ENCODE measurements around the gene MAPK6. TPM values are rescaled to one million over a fixed set of nuclear protein-coding genes. Genes with fewer than 3 reads are reported as not detected.

The MAPK6 gene
- total and polyA plus RNA-seq, 9 of the 15 experiments (the other 6 are each of a cell fraction or from before 2014, with no cell fraction given), result 28.5 to 97.1 (median 74.0) TPM

- TF ChIP-seq ZNF165 (CRISPR knock-in tag; IDR thresholded peaks at IDR 0.05; ENCODE audit: borderline replicate concordance), result no peak
- no peak for TF ChIP-seq IRF9 (tag; IDR thresholded peaks at IDR 0.05)
- TF ChIP-seq FOXA1 (IDR thresholded peaks at IDR 0.05; ENCODE audit: borderline replicate concordance), result no peak
- no peak for TF ChIP-seq TAL1 (IDR thresholded peaks at IDR 0.05)
- peak; percentile 46 for TF ChIP-seq ATF7 (IDR thresholded peaks at IDR 0.05)
- no peak for TF ChIP-seq SLC30A9 (CRISPR knock-in tag; IDR thresholded peaks at IDR 0.05)
- TF ChIP-seq USF1 (CRISPR knock-in tag; IDR thresholded peaks at IDR 0.05), result peak; percentile 75
- no peak for TF ChIP-seq RBM14 (IDR thresholded peaks at IDR 0.05; ENCODE audit: borderline replicate concordance, insufficient read depth, low read depth, low read length)
- no peak for TF ChIP-seq ZNF780A (CRISPR knock-in tag; IDR thresholded peaks at IDR 0.05)
- TF ChIP-seq ZNF280B (CRISPR knock-in tag; IDR thresholded peaks at IDR 0.05), result no peak
- TF ChIP-seq MEF2D (tag; conservative IDR thresholded peaks at IDR 0.05; ENCODE audit: low read depth), result no peak
- TF ChIP-seq RFX5 (IDR thresholded peaks at IDR 0.05; ENCODE audit: low read depth, low read length), result no peak
- TF ChIP-seq ZNF445 (CRISPR knock-in tag; IDR thresholded peaks at IDR 0.05; ENCODE audit: low read depth), result no peak
- TF ChIP-seq FOXM1 (IDR thresholded peaks at IDR 0.05; ENCODE audit: low read depth), result no peak
- no peak for TF ChIP-seq FOXM1 (CRISPR knock-in tag; IDR thresholded peaks at IDR 0.05; ENCODE audit: low read depth)
- 0 out of 2 replicates have a peak, but pooled peaks have one; percentile 42 for TF ChIP-seq DNMT1 (IDR thresholded peaks at IDR 0.05)
- peak; percentile 56 for TF ChIP-seq NEUROD1 (IDR thresholded peaks at IDR 0.05; ENCODE audit: borderline replicate concordance, low read depth, low read length, partially characterized antibody)
- TF ChIP-seq ZNF239 (CRISPR knock-in tag; IDR thresholded peaks at IDR 0.05), result no peak
- no peak for TF ChIP-seq MXD1 (CRISPR knock-in tag; IDR thresholded peaks at IDR 0.05; ENCODE audit: borderline replicate concordance, poor library complexity, severe bottlenecking)
- no peak for TF ChIP-seq RNF219 (CRISPR knock-in tag; IDR thresholded peaks at IDR 0.05)
- TF ChIP-seq ZBTB8A (IDR thresholded peaks at IDR 0.05; ENCODE audit: partially characterized antibody), result no peak
- TF ChIP-seq L3MBTL2 (IDR thresholded peaks at IDR 0.05), result peak; percentile 27; the same call in 1 of the 2 replicates
- no peak for TF ChIP-seq FOS (IDR thresholded peaks at IDR 0.05; ENCODE audit: extremely low read depth, insufficient read length)
Observed at GRCh38 chr15:52019394-52020220, 588 bp downstream of the MAPK6 start (continued).

Data from K562 (cell line).